GM21786 (cell line): ENCODE data around the gene LPAR5.

Experiments
- ATAC-seq: cut with Tn5 transposase; IDR thresholded peaks from one replicate; pipeline ENCODE4 v1.9.1; 2021; ENCODE audit not compliant: unreplicated experiment

Gene LPAR5

GRCh38 chr12:6639151-6639801 is 3.5 kb upstream of the LPAR5 start:
- no peak for ATAC-seq

- no peak for ATAC-seq
Measured at GRCh38 chr12:6638305-6638704, 2.5 kb upstream of the LPAR5 start.

GRCh38 chr12:6635375-6635855 is 344 bp downstream of the LPAR5 start:
- ATAC-seq: peak; percentile 41

- ATAC-seq: peak; percentile 50
Measured at GRCh38 chr12:6632026-6632983, 3.5 kb downstream of the LPAR5 start.

GRCh38 chr12:6631549-6631961 is 4.2 kb downstream of the LPAR5 start:
- no peak for ATAC-seq

- no peak for ATAC-seq
Measured at GRCh38 chr12:6630736-6631135, 5.0 kb downstream of the LPAR5 start.

GRCh38 chr12:6627616-6628015 is 8.1 kb downstream of the LPAR5 start:
- no peak for ATAC-seq

GRCh38 chr12:6626654-6627283 is 9.0 kb downstream of the LPAR5 start:
- ATAC-seq: no peak

- no peak for ATAC-seq
Measured at GRCh38 chr12:6620885-6621274, 14.9 kb downstream of the LPAR5 start.

- ATAC-seq: no peak
Measured at GRCh38 chr12:6620137-6620884, 15.4 kb downstream of the LPAR5 start.

- no peak for ATAC-seq
Measured at GRCh38 chr12:6618483-6619225, 17.1 kb downstream of the LPAR5 start.

- ATAC-seq: no peak
Measured at GRCh38 chr12:6615802-6616201, 20.0 kb downstream of the LPAR5 start.

GRCh38 chr12:6614513-6615172 is 21.1 kb downstream of the LPAR5 start:
- no peak for ATAC-seq

- no peak for ATAC-seq
Measured at GRCh38 chr12:6613776-6614512, 21.8 kb downstream of the LPAR5 start.

GRCh38 chr12:6613015-6613775 is 22.6 kb downstream of the LPAR5 start:
- ATAC-seq: no peak

- ATAC-seq: no peak
Measured at GRCh38 chr12:6612652-6613014, 23.1 kb downstream of the LPAR5 start.

- no peak for ATAC-seq
Measured at GRCh38 chr12:6612247-6612646, 23.5 kb downstream of the LPAR5 start.

GRCh38 chr12:6608592-6609281 is 27.0 kb downstream of the LPAR5 start:
- ATAC-seq: no peak
